Calu3 (cell line): ENCODE data around the gene C5AR2. TPM values are rescaled to one million over a fixed set of nuclear protein-coding genes. Genes with fewer than 3 reads are reported as not detected.
"Not testable (repeated sequence)": the region's sequence is repeated elsewhere in the genome, so short reads cannot be mapped to it uniquely, and the experiment has no call there.

Source experiments
- BruUV-seq: library from RNA; stranded (reverse); fragments of 400-500 nt; replicated peaks from 2 replicates; lab custom pipeline; 2021; lab: Mats Ljungman, UMichigan
- CTCF ChIA-PET: fragments of 300-600 bp; sonication (Branson Sonifier 250); formaldehyde crosslinking; loops from one replicate; lab custom pipeline; 2022; ENCODE audit warnings: antibody characterized with exemption; lab: Charles Lee
- DNase-seq: peaks from one replicate; pipeline ENCODE4 v3.0.0; 2022
- H3K27ac Mint-ChIP-seq: one replicate; pipeline ENCODE4 v1.8.0; 2022; ENCODE audit warnings: mixed read lengths; ENCODE audit not compliant: unreplicated experiment
- H3K27me3 Mint-ChIP-seq: one replicate; pipeline ENCODE4 v1.8.0; 2022; ENCODE audit warnings: mixed read lengths; ENCODE audit not compliant: unreplicated experiment
- H3K36me3 Mint-ChIP-seq: one replicate; pipeline ENCODE4 v1.8.0; 2022; ENCODE audit warnings: mild to moderate bottlenecking, moderate library complexity, mixed read lengths; ENCODE audit not compliant: insufficient read depth, unreplicated experiment
- H3K4me1 Mint-ChIP-seq: one replicate; pipeline ENCODE4 v1.8.0; 2022; ENCODE audit warnings: mild to moderate bottlenecking, low read depth, mixed read lengths; ENCODE audit not compliant: unreplicated experiment
- H3K4me3 Mint-ChIP-seq: one replicate; pipeline ENCODE4 v1.8.0; 2022; ENCODE audit warnings: mild to moderate bottlenecking, low read depth, moderate library complexity, mixed read lengths; ENCODE audit not compliant: unreplicated experiment
- H3K9me3 Mint-ChIP-seq: one replicate; pipeline ENCODE4 v1.8.0; 2022; ENCODE audit warnings: low read depth, mixed read lengths; ENCODE audit not compliant: unreplicated experiment
- CTCF ChIP-seq: fragments of 200-600 bp; IDR thresholded peaks from one replicate; pipeline ENCODE4 v1.8.0; 2022; ENCODE audit warnings: antibody characterized with exemption; ENCODE audit not compliant: unreplicated experiment
- intact Hi-C: fragments of 100-400 bp; cut with micrococcal nuclease; formaldehyde crosslinking; loops from one replicate; pipeline ENCODE4 v1.10.0; 2022; ENCODE audit not compliant: unreplicated experiment
- total RNA-seq: library from RNA; stranded (reverse); gene quantifications from 2 replicates; pipeline ENCODE4 v1.2.3, GENCODE V29; 2022

Gene C5AR2
- total RNA-seq, 1 experiment from 2014 or later: 0.31 TPM

GRCh38 chr19:47344425-47344824, 12.4 kb downstream of the C5AR2 start:
- TF ChIP-seq CTCF: no peak
- peaks cover 10% of the 10 kb centered on the region for H3K27me3 Mint-ChIP-seq
- no TSS peak for BruUV-seq
- CTCF ChIA-PET: interaction anchor here (0.8 kb wide), 1 partner anchor 506 kb away, joined by 5 read pairs; no protein-coding TSS in a partner anchor
- H3K4me3 Mint-ChIP-seq: no peak overlapping the region
- H3K9me3 Mint-ChIP-seq: no peaks in the 10 kb centered on the region
- H3K27ac Mint-ChIP-seq: no peak overlapping the region
- no peak for DNase-seq
- H3K4me1 Mint-ChIP-seq: peaks cover 3% of the 10 kb centered on the region
- intact Hi-C loops: no loop called here
- peaks cover 10% of the 10 kb centered on the region for H3K36me3 Mint-ChIP-seq

DNA sequence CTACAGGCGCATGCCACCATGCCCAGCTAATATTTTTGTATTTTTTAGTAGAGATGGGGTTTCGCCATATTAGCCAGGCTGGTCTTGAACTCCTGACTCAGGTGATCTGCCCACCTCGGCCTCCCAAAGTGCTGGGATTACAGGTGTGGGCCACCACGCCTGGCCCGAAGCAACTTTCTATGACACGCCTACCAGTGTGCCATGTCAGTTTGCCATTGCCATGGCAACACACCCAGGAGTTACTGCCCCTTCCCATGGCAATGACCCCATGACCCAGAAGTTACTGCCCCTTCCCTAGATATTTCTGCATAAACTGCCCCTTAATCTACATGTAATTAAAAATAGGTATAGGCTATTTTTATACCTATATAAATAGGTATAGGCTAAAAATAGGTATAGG, 14.0 kb downstream of the C5AR2 start:
- H3K4me3 Mint-ChIP-seq, CTCF ChIA-PET, BruUV-seq, H3K27me3 Mint-ChIP-seq, H3K9me3 Mint-ChIP-seq, H3K27ac Mint-ChIP-seq, intact Hi-C loops, DNase-seq: not testable (repeated sequence)
- Mint-ChIP-seq H3K36me3 (peaks cover 24% of the 10 kb centered on the region), H3K4me1 (peaks cover 19% of the 10 kb centered on the region)

GRCh38 chr19:47348819-47349795, 17.1 kb downstream of the C5AR2 start, which contains the start of gene DHX34:
Gene DHX34 (plus strand): TSS chr19:47349315. CDS start chr19:47353031, 3,716 bp downstream.
- H3K27me3 Mint-ChIP-seq: no peaks in the 10 kb centered on the region
- CTCF ChIA-PET: interaction anchor here (0.5 to 1.7 kb wide), 25 partner anchors 9 to 836 kb away, joined by 3 to 10 read pairs (median 4); partner anchors contain the start of genes CCDC9, INAFM1, KPTN and MEIS3
- TF ChIP-seq CTCF: peak; percentile 98
- H3K27ac Mint-ChIP-seq: peak within 1 kb of the TSS; percentile 71
- peaks cover 38% of the 10 kb centered on the region for H3K36me3 Mint-ChIP-seq
- no peaks in the 10 kb centered on the region for H3K9me3 Mint-ChIP-seq
- no TSS peak for BruUV-seq
- peak; percentile 99 for DNase-seq
- peak within 1 kb of the TSS; percentile 80 for H3K4me3 Mint-ChIP-seq
- intact Hi-C loops: no loop called here
- H3K4me1 Mint-ChIP-seq: peaks cover 36% of the 10 kb centered on the region

GRCh38 chr19:47350630-47351029, 18.7 kb downstream of the C5AR2 start:
- Mint-ChIP-seq H3K9me3 (no peaks in the 10 kb centered on the region), H3K27ac (no peak overlapping the region), H3K4me1 (peaks cover 36% of the 10 kb centered on the region), H3K36me3 (peaks cover 53% of the 10 kb centered on the region), H3K27me3 (no peaks in the 10 kb centered on the region), H3K4me3 (no peak overlapping the region)
- DNase-seq: no peak
- CTCF ChIA-PET: no interaction called here
- no TSS peak for BruUV-seq
- TF ChIP-seq CTCF: no peak
- intact Hi-C loops: no loop called here
